HepG2 (cell line): ENCODE results near the gene CGGBP1. TPM values are rescaled to one million over a fixed set of nuclear protein-coding genes. Genes with fewer than 3 reads are reported as not detected.

ENCODE experiments used
- CHD4 ChIP-seq: fragments of 200-600 bp; sonication (generic); IDR thresholded peaks from 2 replicates; pipeline ENCODE4 v1.7.0; 2017; ENCODE audit warnings: mild to moderate bottlenecking, low read length, borderline replicate concordance
- ELF4 ChIP-seq: sonication (generic); formaldehyde crosslinking; IDR thresholded peaks from 2 replicates; pipeline ENCODE4 v1.5.0; 2020; ENCODE audit warnings: missing genetic modification reagents, mild to moderate bottlenecking, moderate library complexity, borderline replicate concordance
- JARID2 ChIP-seq: sonication (generic); formaldehyde crosslinking; IDR thresholded peaks from 2 replicates; pipeline ENCODE4 v1.8.1; 2023; ENCODE audit warnings: missing genetic modification reagents, inconsistent platforms; ENCODE audit not compliant: insufficient replicate concordance
- KAT2B ChIP-seq: fragments of 150-350 bp; IDR thresholded peaks from 2 replicates; pipeline ENCODE4 v1.6.1; 2014; ENCODE audit warnings: low read depth, low read length, borderline replicate concordance
- KDM2A ChIP-seq: sonication (generic); formaldehyde crosslinking; IDR thresholded peaks from 2 replicates; pipeline ENCODE4 v1.4.0; 2020; ENCODE audit warnings: low read depth, missing genetic modification reagents, borderline replicate concordance
- MAFG ChIP-seq: sonication (generic); formaldehyde crosslinking; IDR thresholded peaks from 2 replicates; pipeline ENCODE4 v1.5.1; 2020; ENCODE audit warnings: mild to moderate bottlenecking, missing genetic modification reagents
- NFIB ChIP-seq: sonication (generic); formaldehyde crosslinking; IDR thresholded peaks from 2 replicates; pipeline ENCODE4 v1.9.0; 2021; ENCODE audit warnings: missing genetic modification reagents, mild to moderate bottlenecking, borderline replicate concordance
- NR3C1 ChIP-seq: sonication (generic); formaldehyde crosslinking; IDR thresholded peaks from 2 replicates; pipeline ENCODE4 v1.4.0; 2020; ENCODE audit warnings: missing genetic modification reagents
- PRMT3 ChIP-seq: sonication (generic); formaldehyde crosslinking; IDR thresholded peaks from 2 replicates; pipeline ENCODE4 v1.8.1; 2022; ENCODE audit warnings: low read depth, mild to moderate bottlenecking, moderate library complexity, missing genetic modification reagents, borderline replicate concordance
- SIX4 ChIP-seq: sonication (generic); formaldehyde crosslinking; IDR thresholded peaks from 2 replicates; pipeline ENCODE4 v1.4.0; 2020; ENCODE audit warnings: missing genetic modification reagents
- SMAD9 ChIP-seq: sonication (generic); formaldehyde crosslinking; IDR thresholded peaks from 2 replicates; pipeline ENCODE4 v1.5.1; 2020; ENCODE audit warnings: mild to moderate bottlenecking, missing genetic modification reagents
- SMYD3 ChIP-seq: sonication (generic); formaldehyde crosslinking; IDR thresholded peaks from 2 replicates; pipeline ENCODE4 v1.8.1; 2023; ENCODE audit warnings: mild to moderate bottlenecking, missing genetic modification reagents
- SP5 ChIP-seq: IDR thresholded peaks from 2 replicates; pipeline ENCODE4 v1.6.1; 2016; ENCODE audit warnings: low read depth, borderline replicate concordance
- SRSF9 ChIP-seq: fragments of 200-400 bp; formaldehyde crosslinking; IDR thresholded peaks from 2 replicates; pipeline ENCODE4 v1.6.1; 2018; ENCODE audit warnings: borderline replicate concordance, mild to moderate bottlenecking, low read depth, low read length; ENCODE audit not compliant: insufficient read depth, poor library complexity, severe bottlenecking
- TAF1 ChIP-seq: sonication (generic); formaldehyde crosslinking; IDR thresholded peaks from 2 replicates; pipeline ENCODE4 v1.4.0; 2020; ENCODE audit warnings: missing genetic modification reagents
- YEATS4 ChIP-seq: sonication (generic); formaldehyde crosslinking; IDR thresholded peaks from 2 replicates; pipeline ENCODE4 v1.4.0; 2020; ENCODE audit warnings: missing genetic modification reagents, borderline replicate concordance
- ZFP37 ChIP-seq: sonication (generic); formaldehyde crosslinking; IDR thresholded peaks from 2 replicates; pipeline ENCODE4 v1.4.0; 2020; ENCODE audit warnings: missing genetic modification reagents, borderline replicate concordance
- ZNF232 ChIP-seq: sonication (generic); formaldehyde crosslinking; IDR thresholded peaks from 2 replicates; pipeline ENCODE4 v1.4.0; 2020; ENCODE audit warnings: missing genetic modification reagents, borderline replicate concordance
- ZNF431 ChIP-seq: sonication (generic); formaldehyde crosslinking; IDR thresholded peaks from 2 replicates; pipeline ENCODE4 v1.9.0; 2022; ENCODE audit warnings: missing genetic modification reagents, low read depth, mild to moderate bottlenecking, borderline replicate concordance
- ZNF567 ChIP-seq: sonication (generic); formaldehyde crosslinking; IDR thresholded peaks from 2 replicates; pipeline ENCODE4 v1.8.1; 2023; ENCODE audit warnings: mild to moderate bottlenecking, missing genetic modification reagents, borderline replicate concordance
- ZNF598 ChIP-seq: sonication (generic); formaldehyde crosslinking; IDR thresholded peaks from 2 replicates; pipeline ENCODE4 v1.5.1; 2020; ENCODE audit warnings: mild to moderate bottlenecking, missing genetic modification reagents, borderline replicate concordance
- ZNF737 ChIP-seq: sonication (generic); formaldehyde crosslinking; IDR thresholded peaks from 2 replicates; pipeline ENCODE4 v1.5.0; 2020; ENCODE audit warnings: missing genetic modification reagents, mild to moderate bottlenecking, borderline replicate concordance
- ZSCAN9 ChIP-seq: IDR thresholded peaks from 2 replicates; pipeline ENCODE4 v1.6.1; 2016; ENCODE audit warnings: borderline replicate concordance
- polyA plus RNA-seq, 8 experiments: library from polyadenylated mRNA; depleted of rRNA in 3 of 8; stranded (reverse) in 7 of 8; unstranded in 1 of 8; fragments of >200 nt; fragmentation: Illumina TruSeq in 4 of 8; extraction: Trizol in 4 of 8; gene quantifications; 2 replicates each; pipeline versions ENCODE4 v1.2.1 to v1.2.3, GENCODE V29; 2011 to 2016; ENCODE audit warnings: low read depth in 4 of 8, missing spikeins in 1 of 8, mixed read lengths in 1 of 8; ENCODE audit not compliant: insufficient read depth in 1 of 8
- total RNA-seq, 5 experiments: library from RNA; depleted of rRNA; stranded (reverse); fragments of >200 nt; fragmentation: Illumina TruSeq; extraction: Trizol; gene quantifications; 2 replicates each; pipeline ENCODE4 v1.2.3, GENCODE V29; 2016; ENCODE audit warnings: low read depth in 1 of 5
- TF ChIP-seq, protein P1 (sequence below): sonication (generic); formaldehyde crosslinking; IDR thresholded peaks from 2 replicates; pipeline ENCODE4 v1.5.0; 2020; ENCODE audit warnings: missing genetic modification reagents
- TF ChIP-seq, protein P2 (sequence below): sonication (generic); formaldehyde crosslinking; IDR thresholded peaks from 2 replicates; pipeline ENCODE4 v1.4.0; 2020; ENCODE audit warnings: missing genetic modification reagents
- TF ChIP-seq, protein P3 (sequence below): sonication (generic); formaldehyde crosslinking; IDR thresholded peaks from 2 replicates; pipeline ENCODE4 v1.5.0; 2020; ENCODE audit warnings: missing genetic modification reagents, mild to moderate bottlenecking, borderline replicate concordance

The CGGBP1 gene
- total and polyA plus RNA-seq, 2 of the 13 experiments (the other 11 are each of a cell fraction or from before 2014, with no cell fraction given) = 38.9 to 47.0 TPM

DNA sequence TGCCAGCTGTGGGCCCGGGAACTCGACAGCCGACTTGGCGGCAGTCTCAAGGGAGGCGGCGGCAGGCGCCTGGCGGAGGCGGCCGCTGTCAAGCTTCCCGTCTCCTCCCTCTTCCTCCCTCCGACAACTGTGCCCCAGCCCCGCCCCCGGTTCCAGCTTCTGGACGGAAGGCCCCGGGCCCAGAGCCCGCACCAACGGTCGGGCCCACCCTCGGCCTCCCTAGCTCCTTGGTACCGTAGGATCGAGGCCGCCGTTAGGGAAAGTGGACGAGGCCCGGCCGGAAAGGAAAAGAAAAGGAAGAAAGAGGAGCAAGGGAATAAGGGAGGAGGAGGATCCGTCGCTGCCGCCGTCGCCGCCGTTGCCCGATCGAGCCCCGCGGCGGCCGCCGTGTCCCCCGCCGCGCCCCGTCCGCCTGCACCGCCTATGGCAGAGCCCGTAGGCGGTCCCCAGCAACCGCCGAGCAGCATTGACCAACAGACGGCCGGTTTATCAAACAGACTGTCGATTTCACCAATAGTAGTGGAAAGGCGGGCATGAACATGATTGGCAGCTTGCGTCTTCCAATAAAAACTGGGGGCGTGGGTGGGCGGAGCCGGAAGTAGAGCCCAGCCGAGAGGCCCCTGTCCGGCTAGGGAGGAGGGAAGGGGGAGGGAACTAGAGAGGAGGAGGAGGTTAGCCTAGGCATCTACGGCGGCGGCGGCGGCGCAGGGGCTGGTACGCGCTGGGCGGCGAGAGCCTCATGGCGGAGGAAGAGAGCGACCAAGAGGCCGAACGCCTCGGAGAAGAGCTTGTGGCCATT is at the start of gene CGGBP1, which contains the start of gene ZNF654 (continued):
- TF ChIP-seq, protein P1, sequence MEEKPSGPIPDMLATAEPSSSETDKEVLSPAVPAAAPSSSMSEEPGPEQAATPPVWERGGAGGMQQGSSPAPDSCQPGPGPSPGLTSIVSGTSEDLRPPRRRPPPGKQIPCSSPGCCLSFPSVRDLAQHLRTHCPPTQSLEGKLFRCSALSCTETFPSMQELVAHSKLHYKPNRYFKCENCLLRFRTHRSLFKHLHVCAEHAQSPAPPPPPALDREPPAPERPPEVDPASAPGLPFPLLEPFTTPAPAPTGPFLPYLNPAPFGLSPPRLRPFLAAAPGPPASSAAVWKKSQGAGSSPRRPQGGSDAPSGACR (CRISPR knock-in tag) = no peak
- TF ChIP-seq SMYD3 (no peak), SMAD9 (CRISPR knock-in tag) (no peak), NR3C1 (CRISPR knock-in tag) (no peak), MAFG (CRISPR knock-in tag) (no peak), ZFP37 (CRISPR knock-in tag) (0 out of 2 replicates have a peak, but pooled peaks have one; percentile 43), SIX4 (CRISPR knock-in tag) (no peak), YEATS4 (peak; percentile 93), CHD4 (no peak), ZSCAN9 (CRISPR knock-in tag) (no peak), ZNF737 (CRISPR knock-in tag) (no peak), JARID2 (CRISPR knock-in tag) (no peak), NFIB (CRISPR knock-in tag) (no peak), ZNF598 (CRISPR knock-in tag) (peak; percentile 12; the same call in 1 of the 2 replicates), KDM2A (CRISPR knock-in tag) (peak; percentile 58; the same call in 1 of the 2 replicates), KAT2B (no peak), PRMT3 (no peak), TAF1 (CRISPR knock-in tag) (peak; percentile 67), ZNF567 (CRISPR knock-in tag) (no peak), SRSF9 (no peak), ELF4 (CRISPR knock-in tag) (0 out of 2 replicates have a peak, but pooled peaks have one; percentile 41), SP5 (CRISPR knock-in tag) (peak; percentile 43), ZNF431 (CRISPR knock-in tag) (0 out of 2 replicates have a peak, but pooled peaks have one; percentile 71), ZNF232 (CRISPR knock-in tag) (no peak)
- TF ChIP-seq, protein P2, sequence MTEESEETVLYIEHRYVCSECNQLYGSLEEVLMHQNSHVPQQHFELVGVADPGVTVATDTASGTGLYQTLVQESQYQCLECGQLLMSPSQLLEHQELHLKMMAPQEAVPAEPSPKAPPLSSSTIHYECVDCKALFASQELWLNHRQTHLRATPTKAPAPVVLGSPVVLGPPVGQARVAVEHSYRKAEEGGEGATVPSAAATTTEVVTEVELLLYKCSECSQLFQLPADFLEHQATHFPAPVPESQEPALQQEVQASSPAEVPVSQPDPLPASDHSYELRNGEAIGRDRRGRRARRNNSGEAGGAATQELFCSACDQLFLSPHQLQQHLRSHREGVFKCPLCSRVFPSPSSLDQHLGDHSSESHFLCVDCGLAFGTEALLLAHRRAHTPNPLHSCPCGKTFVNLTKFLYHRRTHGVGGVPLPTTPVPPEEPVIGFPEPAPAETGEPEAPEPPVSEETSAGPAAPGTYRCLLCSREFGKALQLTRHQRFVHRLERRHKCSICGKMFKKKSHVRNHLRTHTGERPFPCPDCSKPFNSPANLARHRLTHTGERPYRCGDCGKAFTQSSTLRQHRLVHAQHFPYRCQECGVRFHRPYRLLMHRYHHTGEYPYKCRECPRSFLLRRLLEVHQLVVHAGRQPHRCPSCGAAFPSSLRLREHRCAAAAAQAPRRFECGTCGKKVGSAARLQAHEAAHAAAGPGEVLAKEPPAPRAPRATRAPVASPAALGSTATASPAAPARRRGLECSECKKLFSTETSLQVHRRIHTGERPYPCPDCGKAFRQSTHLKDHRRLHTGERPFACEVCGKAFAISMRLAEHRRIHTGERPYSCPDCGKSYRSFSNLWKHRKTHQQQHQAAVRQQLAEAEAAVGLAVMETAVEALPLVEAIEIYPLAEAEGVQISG (CRISPR knock-in tag) = peak; percentile 78; the same call in 1 of the 2 replicates
- TF ChIP-seq, protein P3, sequence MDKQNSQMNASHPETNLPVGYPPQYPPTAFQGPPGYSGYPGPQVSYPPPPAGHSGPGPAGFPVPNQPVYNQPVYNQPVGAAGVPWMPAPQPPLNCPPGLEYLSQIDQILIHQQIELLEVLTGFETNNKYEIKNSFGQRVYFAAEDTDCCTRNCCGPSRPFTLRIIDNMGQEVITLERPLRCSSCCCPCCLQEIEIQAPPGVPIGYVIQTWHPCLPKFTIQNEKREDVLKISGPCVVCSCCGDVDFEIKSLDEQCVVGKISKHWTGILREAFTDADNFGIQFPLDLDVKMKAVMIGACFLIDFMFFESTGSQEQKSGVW = no peak
